PFSK-1 (cell line): ENCODE measurements around the gene GABRR1.

Experiments used
- FOXP2 ChIP-seq: optimal IDR thresholded peaks from 2 replicates; pipeline ENCODE3; 2011; ENCODE audit warnings: borderline replicate concordance, control low read depth, inconsistent platforms; ENCODE audit not compliant: insufficient read depth; ENCODE audit errors: extremely low read length, extremely low read depth
- POLR2AphosphoS5 ChIP-seq: IDR thresholded peaks from 2 replicates; pipeline ENCODE4 v1.6.1; 2012; ENCODE audit warnings: low read depth, mild to moderate bottlenecking, control low read depth, low read length, moderate library complexity
- SIN3A ChIP-seq: IDR thresholded peaks from 2 replicates; pipeline ENCODE4 v1.6.1; 2012; ENCODE audit warnings: mild to moderate bottlenecking, low read length, moderate library complexity, borderline replicate concordance; ENCODE audit not compliant: insufficient read depth
- TAF1 ChIP-seq: IDR thresholded peaks from 2 replicates; pipeline ENCODE4 v1.6.1; 2012; ENCODE audit warnings: low read length, control low read depth, borderline replicate concordance; ENCODE audit not compliant: insufficient read depth
- TF ChIP-seq, protein P1 (sequence below), 2 experiments: IDR thresholded peaks; 2 replicates each; pipeline versions ENCODE4 v1.6.1 to v1.8.0; 2011 to 2012; ENCODE audit warnings: low read depth in 2 of 2, low read length in 2 of 2, control low read depth in 1 of 2, inconsistent platforms in 1 of 2, mild to moderate bottlenecking in 1 of 2, moderate library complexity in 1 of 2; ENCODE audit not compliant: insufficient read depth in 1 of 2

The GABRR1 gene

DNA sequence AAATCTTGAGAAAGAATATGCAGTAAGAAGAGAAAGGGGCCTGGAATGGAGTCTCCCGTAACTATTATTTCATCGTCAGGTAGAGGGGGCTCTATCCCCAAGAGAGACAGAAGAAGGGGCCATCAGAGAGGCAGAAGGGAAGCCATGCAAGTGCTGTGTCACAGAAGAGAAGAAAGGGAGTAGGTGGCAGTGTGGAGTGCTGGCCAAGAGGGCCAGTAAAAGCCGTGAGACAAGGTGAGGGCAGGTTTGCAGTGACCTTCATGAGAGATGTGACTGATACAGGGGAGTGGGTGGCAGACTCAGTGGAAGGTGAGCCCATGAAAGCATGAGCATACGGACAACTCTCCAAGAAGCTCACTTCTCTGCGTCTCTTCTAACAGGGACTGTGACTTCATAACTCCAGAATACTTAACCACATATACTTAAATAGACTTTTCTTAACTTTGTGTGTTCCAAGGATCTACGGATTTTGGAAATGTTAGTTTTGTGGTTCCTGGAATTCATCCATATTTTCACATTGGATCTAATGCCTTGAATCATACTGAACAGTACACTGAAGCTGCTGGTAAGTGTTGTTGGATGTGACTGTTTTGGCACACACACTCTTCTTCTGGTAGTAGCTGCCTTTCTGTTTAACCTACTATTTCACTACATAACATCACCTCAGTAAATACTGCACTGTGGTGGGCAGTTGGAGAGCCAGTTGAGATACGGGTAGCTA is 55.7 kb downstream of the GABRR1 start:
- TF ChIP-seq TAF1, result no peak
- no peak for TF ChIP-seq SIN3A
- TF ChIP-seq, protein P1, sequence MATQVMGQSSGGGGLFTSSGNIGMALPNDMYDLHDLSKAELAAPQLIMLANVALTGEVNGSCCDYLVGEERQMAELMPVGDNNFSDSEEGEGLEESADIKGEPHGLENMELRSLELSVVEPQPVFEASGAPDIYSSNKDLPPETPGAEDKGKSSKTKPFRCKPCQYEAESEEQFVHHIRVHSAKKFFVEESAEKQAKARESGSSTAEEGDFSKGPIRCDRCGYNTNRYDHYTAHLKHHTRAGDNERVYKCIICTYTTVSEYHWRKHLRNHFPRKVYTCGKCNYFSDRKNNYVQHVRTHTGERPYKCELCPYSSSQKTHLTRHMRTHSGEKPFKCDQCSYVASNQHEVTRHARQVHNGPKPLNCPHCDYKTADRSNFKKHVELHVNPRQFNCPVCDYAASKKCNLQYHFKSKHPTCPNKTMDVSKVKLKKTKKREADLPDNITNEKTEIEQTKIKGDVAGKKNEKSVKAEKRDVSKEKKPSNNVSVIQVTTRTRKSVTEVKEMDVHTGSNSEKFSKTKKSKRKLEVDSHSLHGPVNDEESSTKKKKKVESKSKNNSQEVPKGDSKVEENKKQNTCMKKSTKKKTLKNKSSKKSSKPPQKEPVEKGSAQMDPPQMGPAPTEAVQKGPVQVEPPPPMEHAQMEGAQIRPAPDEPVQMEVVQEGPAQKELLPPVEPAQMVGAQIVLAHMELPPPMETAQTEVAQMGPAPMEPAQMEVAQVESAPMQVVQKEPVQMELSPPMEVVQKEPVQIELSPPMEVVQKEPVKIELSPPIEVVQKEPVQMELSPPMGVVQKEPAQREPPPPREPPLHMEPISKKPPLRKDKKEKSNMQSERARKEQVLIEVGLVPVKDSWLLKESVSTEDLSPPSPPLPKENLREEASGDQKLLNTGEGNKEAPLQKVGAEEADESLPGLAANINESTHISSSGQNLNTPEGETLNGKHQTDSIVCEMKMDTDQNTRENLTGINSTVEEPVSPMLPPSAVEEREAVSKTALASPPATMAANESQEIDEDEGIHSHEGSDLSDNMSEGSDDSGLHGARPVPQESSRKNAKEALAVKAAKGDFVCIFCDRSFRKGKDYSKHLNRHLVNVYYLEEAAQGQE (IDR thresholded peaks at IDR 0.05; ENCODE audit: insufficient read depth in 1 of 2, low read depth in 2 of 2, low read length in 2 of 2), result no peak
- TF ChIP-seq FOXP2, result no peak

DNA sequence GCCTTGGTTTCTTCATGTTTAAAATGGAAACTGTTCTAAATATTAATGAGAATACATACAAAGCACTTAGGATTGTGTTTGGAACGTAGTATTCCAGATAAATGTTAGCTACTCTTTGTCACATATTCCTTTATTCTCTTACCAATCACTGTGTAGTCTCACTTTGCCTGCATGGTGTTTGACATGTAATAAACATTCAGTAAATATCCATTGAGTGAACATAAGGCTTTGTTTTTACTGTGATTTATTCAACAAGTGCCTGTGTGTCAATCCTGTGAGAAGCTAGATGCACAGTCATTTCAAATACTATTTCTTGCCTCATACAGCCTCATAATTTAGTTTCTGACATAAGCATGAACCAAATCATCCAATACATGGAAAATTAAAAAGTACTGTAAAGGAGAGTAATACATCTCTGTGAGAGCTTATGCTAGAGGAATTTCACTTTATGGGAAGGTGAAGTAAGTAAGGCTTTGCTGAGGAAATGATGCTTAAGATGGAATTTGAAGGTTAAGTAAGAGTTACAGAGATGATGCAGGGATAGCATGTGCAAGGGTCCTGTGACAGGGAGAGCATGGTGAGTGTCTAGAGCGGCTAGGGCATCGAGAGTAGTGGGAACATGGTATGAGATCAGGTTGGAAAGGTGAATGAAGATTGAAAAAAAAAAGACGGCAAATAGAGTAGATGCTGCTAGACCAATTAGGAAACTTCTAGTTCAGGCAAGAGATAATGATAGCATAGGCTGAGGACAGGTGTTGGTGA is 56.6 kb downstream of the GABRR1 start:
- TF ChIP-seq FOXP2, result no peak
- TF ChIP-seq POLR2AphosphoS5, result no peak
- TF ChIP-seq, protein P1 (IDR thresholded peaks at IDR 0.05; ENCODE audit: insufficient read depth in 1 of 2, low read depth in 2 of 2, low read length in 2 of 2), result no peak
- TF ChIP-seq SIN3A, result no peak
- TF ChIP-seq TAF1, result no peak

DNA sequence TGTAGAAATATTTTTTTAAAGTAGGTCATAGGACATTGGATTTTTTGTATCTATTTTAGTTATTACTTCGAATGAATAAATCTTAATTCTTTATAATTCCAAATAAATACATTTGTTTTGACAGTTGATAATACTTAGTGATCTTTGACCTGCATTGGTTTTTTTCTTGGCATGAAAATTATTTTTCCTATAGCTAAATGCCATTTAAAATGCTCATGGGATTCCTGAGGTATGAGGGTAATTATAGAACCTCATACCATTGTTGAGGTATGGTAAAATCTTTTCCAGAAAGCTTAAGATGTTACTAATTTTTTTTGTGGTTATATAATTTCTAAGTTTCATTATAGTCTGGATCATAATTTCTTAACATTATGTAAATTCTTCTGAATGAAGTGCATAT is 63.0 kb downstream of the GABRR1 start:
- TF ChIP-seq FOXP2 (no peak), POLR2AphosphoS5 (no peak), TAF1 (no peak), SIN3A (no peak)
- TF ChIP-seq, protein P1 (IDR thresholded peaks at IDR 0.05; ENCODE audit: insufficient read depth in 1 of 2, low read depth in 2 of 2, low read length in 2 of 2), result no peak

DNA sequence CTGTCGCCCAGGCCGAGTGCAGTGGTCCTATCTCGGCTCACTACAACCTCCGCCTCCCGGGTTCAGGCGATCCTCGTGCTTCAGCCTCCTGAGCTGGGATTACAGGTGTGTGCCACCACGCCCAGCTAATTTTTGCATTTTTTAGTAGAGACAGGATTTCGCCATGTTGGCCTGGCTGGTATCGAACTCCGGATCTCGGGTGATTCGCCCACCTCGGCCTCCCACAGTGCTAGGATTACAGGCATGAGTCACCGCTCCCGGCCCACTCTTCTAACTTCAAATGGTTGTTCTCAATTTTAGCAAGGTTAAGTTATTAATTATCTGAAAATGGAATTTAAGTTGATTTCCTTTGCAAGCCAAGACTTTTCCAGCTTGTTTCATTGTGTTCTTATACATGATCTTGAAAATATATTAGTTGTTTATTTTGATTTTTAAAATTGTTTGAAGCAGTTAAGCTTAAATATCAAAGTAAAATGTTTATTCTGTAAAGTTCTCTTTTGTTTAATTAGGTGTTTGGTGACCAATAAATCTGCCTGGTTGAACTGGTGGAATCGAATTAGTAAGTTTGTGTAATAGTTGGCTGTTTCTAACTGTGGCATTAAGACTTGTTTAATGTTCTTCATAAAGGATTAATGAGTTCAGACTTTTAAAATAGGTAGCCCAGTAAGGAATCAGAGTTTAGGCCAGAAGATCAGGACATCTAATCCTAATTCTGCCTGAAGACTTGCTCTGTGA is 69.0 kb downstream of the GABRR1 start:
- TF ChIP-seq FOXP2, result no peak
- TF ChIP-seq POLR2AphosphoS5, result no peak
- TF ChIP-seq SIN3A, result no peak
- TF ChIP-seq TAF1, result no peak
- TF ChIP-seq, protein P1 (IDR thresholded peaks at IDR 0.05; ENCODE audit: insufficient read depth in 1 of 2, low read depth in 2 of 2, low read length in 2 of 2), result no peak
